K562 (cell line): ENCODE data around the gene B4GALNT2. TPM values are rescaled to one million over a fixed set of nuclear protein-coding genes. Genes with fewer than 3 reads are reported as not detected.

ENCODE experiments used
- ATAC-seq: fragments of 200-7000 bp; cut with Tn5 transposase; 3 replicates; pipeline ENCODE4 v1.9.1; 2020; ENCODE audit warnings: moderate library complexity
- BruUV-seq: library from RNA; stranded (reverse); fragments of 400-500 nt; replicated peaks from 2 replicates; lab custom pipeline; 2021; lab: Mats Ljungman, UMichigan
- CTCF ChIA-PET: fragments of 300-600 bp; formaldehyde crosslinking; extraction: SDS; loops from one replicate; lab custom pipeline; 2021; ENCODE audit warnings: low intra/inter-chr PET ratio; lab: Yijun Ruan, JAX
- POLR2A ChIA-PET: fragments of 300-600, 350-650 bp; sonication (Branson Sonifier 250); formaldehyde crosslinking; extraction: SDS; loops from one replicate; lab custom pipeline; 2021; ENCODE audit warnings: antibody characterized with exemption, inconsistent platforms; lab: Yijun Ruan, JAX
- DNase-seq, 4 experiments: peaks; one replicate each; pipeline versions ENCODE4 v3.0.0 to v3.0.0-alpha.2; 2011 to 2018; ENCODE audit warnings: low spot score in 3 of 4, mixed read lengths in 3 of 4; ENCODE audit errors: extremely low read depth in 1 of 4
- FAIRE-seq: peaks from 2 replicates; lab custom pipeline; 2011; peaks lifted over from hg19 to GRCh38; lab: Jason Lieb, UNC
- H2AFZ ChIP-seq: 2 replicates; pipeline ENCODE4 v1.6.0; 2011; ENCODE audit warnings: low read depth, low read length, control low read depth, inconsistent platforms
- H3K27ac ChIP-seq: fragments of 200-600 bp; 3 replicates; pipeline ENCODE4 v1.8.0; 2011; ENCODE audit warnings: low read depth, mild to moderate bottlenecking, control low read depth, inconsistent platforms, low read length, moderate library complexity, mixed read lengths; ENCODE audit errors: extremely low read depth
- H3K27me3 ChIP-seq, 2 experiments: fragments of 300-600 bp in 1 of 2; 2 replicates in 1 of 2; 3 replicates in 1 of 2; pipeline versions ENCODE4 v1.6.0 to v1.8.0; 2011; ENCODE audit warnings: inconsistent platforms in 2 of 2, low read length in 2 of 2, mild to moderate bottlenecking in 1 of 2, mixed read lengths in 1 of 2, moderate library complexity in 1 of 2; ENCODE audit not compliant: control insufficient read depth in 2 of 2, insufficient read depth in 2 of 2
- H3K36me3 ChIP-seq: fragments of 300-600 bp; 3 replicates; pipeline ENCODE4 v1.8.0; 2011; ENCODE audit warnings: mild to moderate bottlenecking, low read length, inconsistent platforms; ENCODE audit not compliant: control insufficient read depth, insufficient read depth
- H3K4me1 ChIP-seq, 2 experiments: fragments of 200-600 bp in 1 of 2; replicated peaks in 1 of 2; 2 replicates in 1 of 2; 3 replicates in 1 of 2; pipeline versions ENCODE4 v1.5.1 to v1.8.0; 2011; ENCODE audit warnings: inconsistent platforms in 2 of 2, low read length in 2 of 2, mild to moderate bottlenecking in 1 of 2, mixed read lengths in 1 of 2, moderate library complexity in 1 of 2; ENCODE audit not compliant: control insufficient read depth in 2 of 2, insufficient read depth in 2 of 2
- H3K4me2 ChIP-seq: 2 replicates; pipeline ENCODE4 v1.6.1; 2011; ENCODE audit warnings: low read length, control low read depth, inconsistent platforms, mixed read lengths; ENCODE audit not compliant: insufficient read depth
- H3K4me3 ChIP-seq: fragments of 200-600 bp; sonication (generic), shearing (Covaris generic); 2 replicates; pipeline ENCODE4 v1.5.1; 2016; ENCODE audit warnings: control low read depth, inconsistent platforms
- H3K79me2 ChIP-seq: fragments of 200-600 bp; 3 replicates; pipeline ENCODE4 v1.8.0; 2011; ENCODE audit warnings: low read length, inconsistent platforms; ENCODE audit not compliant: control insufficient read depth, insufficient read depth
- H3K9ac ChIP-seq, 2 experiments: 2 replicates each; pipeline versions ENCODE4 v1.6.0 to v1.6.1; 2011; ENCODE audit warnings: low read depth in 2 of 2, low read length in 2 of 2, control low read depth in 1 of 2, inconsistent platforms in 1 of 2, mild to moderate bottlenecking in 1 of 2, mixed read lengths in 1 of 2; ENCODE audit not compliant: insufficient read depth in 1 of 2
- H3K9me1 ChIP-seq: one replicate; pipeline ENCODE4 v1.6.0; 2011; ENCODE audit warnings: inconsistent platforms, mild to moderate bottlenecking, low read length, moderate library complexity; ENCODE audit not compliant: control insufficient read depth, insufficient read depth
- H3K9me3 ChIP-seq: replicated peaks from 2 replicates; pipeline ENCODE4 v1.5.1; 2011; ENCODE audit warnings: low read depth, low read length, inconsistent platforms; ENCODE audit not compliant: control insufficient read depth, insufficient read depth
- H4K20me1 ChIP-seq: replicated peaks from 2 replicates; pipeline ENCODE4 v1.6.1; 2011; ENCODE audit warnings: low read length, inconsistent platforms, mixed read lengths; ENCODE audit not compliant: control insufficient read depth, insufficient read depth
- ASH1L ChIP-seq: fragments of 450-650 bp; IDR thresholded peaks from 2 replicates; pipeline ENCODE4 v1.6.1; 2018; ENCODE audit warnings: borderline replicate concordance, mild to moderate bottlenecking, low read depth; ENCODE audit not compliant: partially characterized antibody
- PKNOX1 ChIP-seq: fragments of 450-650 bp; IDR thresholded peaks from 2 replicates; pipeline ENCODE4 v1.6.1; 2016
- WGBS: fragments of 100-300 bp; shearing (Covaris generic); methylation state at CpG from one replicate; pipeline ENCODE4 v1.1.6; 2016; ENCODE audit warnings: low coverage, mixed read lengths; ENCODE audit not compliant: insufficient coverage; ENCODE audit errors: missing lambda C conversion rate; 5-methylcytosine and 5-hydroxymethylcytosine counted together
- in situ Hi-C: fragments of 300-500 bp; cut with MboI; formaldehyde crosslinking; loops from 4 replicates; pipeline ENCODE4 v1.15.0; 2018; ENCODE audit warnings: inconsistent platforms, mixed read lengths
- intact Hi-C: fragments of 100-400 bp; cut with micrococcal nuclease; formaldehyde crosslinking; loops from 2 replicates; pipeline ENCODE4 v1.14.2; 2022
- polyA plus RNA-seq, 8 experiments: library from polyadenylated mRNA; depleted of rRNA in 4 of 8; stranded (reverse) in 5 of 8; unstranded in 3 of 8; fragments of >200 nt; fragmentation: Nextera tagmentation in 2 of 8; fragmentation: Illumina TruSeq in 1 of 8; extraction: Ambion mirVana in 2 of 8; extraction: Trizol in 1 of 8; gene quantifications; 2 replicates each; pipeline versions ENCODE4 v1.2.1 to v1.2.3, GENCODE V29; 2011 to 2014; ENCODE audit warnings: inconsistent platforms in 1 of 8, missing spikeins in 1 of 8
- total RNA-seq, 7 experiments: library from RNA; depleted of rRNA in 6 of 7; stranded (reverse); fragments of >200 nt in 6 of 7; fragmentation: Illumina TruSeq in 2 of 7; extraction: Trizol in 2 of 7; gene quantifications; 2 replicates each; pipeline versions ENCODE4 v1.2.1 to v1.2.3, GENCODE V29; 2011 to 2021; ENCODE audit warnings: low replicate concordance in 1 of 7
- TF ChIP-seq, protein P1 (sequence below), 2 experiments: fragments of 450-650 bp; IDR thresholded peaks; 2 replicates each; pipeline ENCODE4 v1.6.1; 2016; ENCODE audit warnings: mild to moderate bottlenecking in 2 of 2, borderline replicate concordance in 1 of 2, low read depth in 1 of 2, moderate library complexity in 1 of 2

The B4GALNT2 gene
- total and polyA plus RNA-seq, 9 of the 15 experiments (the other 6 are each of a cell fraction or from before 2014, with no cell fraction given) = not detected

- POLR2A ChIA-PET = no interaction called here
- no peak overlapping the region for H3K27ac ChIP-seq
- intact Hi-C loops = no loop called here
- H3K4me1 ChIP-seq = no peaks in the 10 kb centered on the region
- FAIRE-seq (no peak), ATAC-seq (no peak), DNase-seq (no peak)
- no peak overlapping the region for H2AFZ ChIP-seq
- in situ Hi-C loops = no loop called here
- H3K9ac ChIP-seq = no peak overlapping the region
- H3K4me2 ChIP-seq = no peak overlapping the region
- no TSS peak for BruUV-seq
- no peaks in the 10 kb centered on the region for H3K36me3 ChIP-seq
- H3K9me1 ChIP-seq = no peaks in the 10 kb centered on the region
- H3K9me3 ChIP-seq = no peaks in the 10 kb centered on the region
- TF ChIP-seq, protein P1, sequence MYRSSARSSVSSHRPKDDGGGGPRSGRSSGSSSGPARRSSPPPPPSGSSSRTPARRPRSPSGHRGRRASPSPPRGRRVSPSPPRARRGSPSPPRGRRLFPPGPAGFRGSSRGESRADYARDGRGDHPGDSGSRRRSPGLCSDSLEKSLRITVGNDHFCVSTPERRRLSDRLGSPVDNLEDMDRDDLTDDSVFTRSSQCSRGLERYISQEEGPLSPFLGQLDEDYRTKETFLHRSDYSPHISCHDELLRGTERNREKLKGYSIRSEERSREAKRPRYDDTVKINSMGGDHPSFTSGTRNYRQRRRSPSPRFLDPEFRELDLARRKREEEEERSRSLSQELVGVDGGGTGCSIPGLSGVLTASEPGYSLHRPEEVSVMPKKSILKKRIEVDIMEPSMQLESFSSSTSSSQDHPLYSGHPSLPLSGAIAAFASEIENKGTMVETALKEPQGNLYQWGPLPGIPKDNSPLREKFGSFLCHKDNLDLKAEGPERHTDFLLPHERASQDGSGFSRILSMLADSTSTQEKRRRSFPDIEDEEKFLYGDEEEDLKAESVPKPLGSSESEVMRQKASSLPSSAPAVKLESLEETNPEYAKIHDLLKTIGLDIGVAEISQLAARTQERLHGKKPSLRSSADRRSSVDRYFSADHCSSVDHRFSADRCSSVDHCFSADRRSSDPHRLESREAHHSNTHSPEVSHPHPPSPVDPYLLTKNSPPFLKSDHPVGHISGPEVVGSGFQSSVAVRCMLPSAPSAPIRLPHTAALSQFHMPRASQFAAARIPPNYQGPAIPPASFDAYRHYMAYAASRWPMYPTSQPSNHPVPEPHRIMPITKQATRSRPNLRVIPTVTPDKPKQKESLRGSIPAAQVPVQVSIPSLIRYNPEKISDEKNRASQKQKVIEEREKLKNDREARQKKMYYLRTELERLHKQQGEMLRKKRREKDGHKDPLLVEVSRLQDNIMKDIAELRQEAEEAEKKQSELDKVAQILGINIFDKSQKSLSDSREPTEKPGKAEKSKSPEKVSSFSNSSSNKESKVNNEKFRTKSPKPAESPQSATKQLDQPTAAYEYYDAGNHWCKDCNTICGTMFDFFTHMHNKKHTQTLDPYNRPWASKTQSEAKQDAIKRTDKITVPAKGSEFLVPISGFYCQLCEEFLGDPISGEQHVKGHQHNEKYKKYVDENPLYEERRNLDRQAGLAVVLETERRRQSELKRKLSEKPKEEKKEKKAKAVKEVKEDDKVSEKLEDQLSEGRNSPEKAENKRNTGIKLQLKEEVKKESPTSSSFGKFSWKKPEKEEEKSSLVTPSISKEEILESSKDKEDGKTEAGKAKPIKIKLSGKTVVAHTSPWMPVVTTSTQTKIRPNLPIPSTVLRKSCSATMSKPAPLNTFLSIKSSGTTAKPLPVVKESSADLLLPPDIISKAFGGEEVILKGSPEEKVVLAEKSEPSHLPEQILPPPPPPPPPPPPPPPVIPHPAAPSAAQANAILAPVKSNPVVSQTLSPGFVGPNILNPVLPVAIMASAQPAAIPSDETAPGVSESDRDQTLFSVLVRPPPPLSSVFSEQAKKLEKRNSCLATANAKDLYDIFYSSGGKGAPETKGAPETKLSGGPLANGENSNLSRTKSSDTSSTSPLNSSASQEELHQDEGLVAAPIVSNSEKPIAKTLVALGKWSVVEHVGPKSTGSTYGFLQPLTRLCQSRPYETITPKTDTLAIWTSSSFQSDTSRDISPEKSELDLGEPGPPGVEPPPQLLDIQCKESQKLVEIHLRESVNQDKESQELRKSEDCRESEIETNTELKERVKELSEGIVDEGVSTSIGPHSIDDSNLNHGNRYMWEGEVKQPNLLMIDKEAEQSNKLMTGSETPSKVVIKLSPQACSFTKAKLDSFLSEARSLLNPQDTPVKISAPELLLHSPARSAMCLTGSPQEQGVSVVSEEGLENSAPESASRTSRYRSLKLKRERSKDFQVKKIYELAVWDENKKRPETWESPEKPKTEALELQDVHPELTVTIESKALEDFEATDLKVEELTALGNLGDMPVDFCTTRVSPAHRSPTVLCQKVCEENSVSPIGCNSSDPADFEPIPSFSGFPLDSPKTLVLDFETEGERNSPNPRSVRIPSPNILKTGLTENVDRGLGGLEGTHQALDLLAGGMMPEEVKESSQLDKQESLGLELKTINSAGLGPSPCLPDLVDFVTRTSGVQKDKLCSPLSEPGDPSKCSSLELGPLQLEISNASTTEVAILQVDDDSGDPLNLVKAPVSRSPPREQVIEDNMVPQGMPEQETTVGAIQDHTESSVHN (IDR thresholded peaks at IDR 0.05; ENCODE audit: borderline replicate concordance in 1 of 2, low read depth in 1 of 2) = no peak
- TF ChIP-seq ASH1L (no peak), PKNOX1 (no peak)
- H3K27me3 ChIP-seq = peaks cover 19 to 21% of the 10 kb centered on the region in 2 experiments
- H3K4me3 ChIP-seq = no peak overlapping the region
- 10% methylated on average over 3 of the region's 3 CpGs for WGBS
- no peaks in the 10 kb centered on the region for H3K79me2 ChIP-seq
- CTCF ChIA-PET = no interaction called here
- H4K20me1 ChIP-seq = no peaks in the 10 kb centered on the region
Measured at GRCh38 chr17:49146620-49147306, 14.2 kb downstream of the B4GALNT2 start.
